Fibroblast of lung (primary cell): ENCODE results near the gene DIS3L.

Experiments used
- EZH2 ChIP-seq: IDR thresholded peaks from 2 replicates; pipeline ENCODE4 v1.5.1; 2012; ENCODE audit warnings: low read length, control low read depth, mild to moderate bottlenecking; ENCODE audit errors: missing control alignments
- TF ChIP-seq, protein P1 (sequence below), 2 donors: IDR thresholded peaks in 1 of 2; conservative IDR thresholded peaks in 1 of 2; 1 replicate in 1 of 2; 2 replicates in 1 of 2; pipeline ENCODE4 v1.5.1; 2011 to 2012; ENCODE audit warnings: low read length in 2 of 2, control low read depth in 1 of 2, inconsistent platforms in 1 of 2, low read depth in 1 of 2, mild to moderate bottlenecking in 1 of 2

DNA sequence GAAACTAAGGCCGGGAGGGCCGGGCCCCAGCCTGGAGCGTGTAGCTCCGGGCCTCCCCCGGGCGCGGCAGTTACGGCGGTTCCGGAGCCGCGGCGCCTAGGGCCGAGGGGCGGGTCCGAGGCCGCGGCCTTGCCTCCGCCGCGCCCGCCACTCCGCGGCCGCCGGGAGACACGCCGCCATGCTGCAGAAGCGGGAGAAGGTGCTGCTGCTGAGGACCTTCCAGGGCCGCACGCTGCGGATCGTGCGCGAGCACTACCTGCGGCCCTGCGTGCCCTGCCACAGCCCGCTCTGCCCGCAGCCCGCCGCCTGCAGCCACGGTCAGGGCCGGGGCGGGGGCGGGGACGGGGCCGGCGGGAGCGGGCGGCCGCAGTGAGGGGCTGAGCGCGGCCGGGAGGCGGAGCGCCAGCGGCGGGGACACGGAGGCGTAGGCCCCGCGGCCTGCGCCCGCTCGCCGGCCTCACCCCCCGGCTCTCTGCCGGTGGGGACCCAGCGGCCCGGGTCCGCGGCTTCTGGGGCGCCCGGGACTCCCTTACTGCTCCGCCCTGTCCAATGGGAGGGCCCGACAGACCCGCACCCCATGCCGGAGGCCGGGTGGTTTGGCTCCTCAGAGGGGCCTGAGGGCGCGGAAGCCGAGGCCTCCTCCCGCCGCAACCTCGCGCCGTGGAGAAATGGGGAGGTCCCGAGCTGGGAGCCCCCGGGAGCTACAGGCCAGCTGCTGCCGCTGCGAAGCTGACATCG lies at the start of gene DIS3L:
- TF ChIP-seq, protein P1, sequence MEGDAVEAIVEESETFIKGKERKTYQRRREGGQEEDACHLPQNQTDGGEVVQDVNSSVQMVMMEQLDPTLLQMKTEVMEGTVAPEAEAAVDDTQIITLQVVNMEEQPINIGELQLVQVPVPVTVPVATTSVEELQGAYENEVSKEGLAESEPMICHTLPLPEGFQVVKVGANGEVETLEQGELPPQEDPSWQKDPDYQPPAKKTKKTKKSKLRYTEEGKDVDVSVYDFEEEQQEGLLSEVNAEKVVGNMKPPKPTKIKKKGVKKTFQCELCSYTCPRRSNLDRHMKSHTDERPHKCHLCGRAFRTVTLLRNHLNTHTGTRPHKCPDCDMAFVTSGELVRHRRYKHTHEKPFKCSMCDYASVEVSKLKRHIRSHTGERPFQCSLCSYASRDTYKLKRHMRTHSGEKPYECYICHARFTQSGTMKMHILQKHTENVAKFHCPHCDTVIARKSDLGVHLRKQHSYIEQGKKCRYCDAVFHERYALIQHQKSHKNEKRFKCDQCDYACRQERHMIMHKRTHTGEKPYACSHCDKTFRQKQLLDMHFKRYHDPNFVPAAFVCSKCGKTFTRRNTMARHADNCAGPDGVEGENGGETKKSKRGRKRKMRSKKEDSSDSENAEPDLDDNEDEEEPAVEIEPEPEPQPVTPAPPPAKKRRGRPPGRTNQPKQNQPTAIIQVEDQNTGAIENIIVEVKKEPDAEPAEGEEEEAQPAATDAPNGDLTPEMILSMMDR (conservative IDR thresholded peaks at IDR 0.05 in 1 of 2, IDR thresholded peaks at IDR 0.05 in 1 of 2; ENCODE audit: low read depth in 1 of 2, low read length in 2 of 2): no peak
- no peak for TF ChIP-seq EZH2
